GM19099 (cell line): ENCODE measurements around the gene ZAR1L.

Experiments
- POLR2A ChIP-seq: IDR thresholded peaks from 3 replicates; pipeline ENCODE4 v1.6.1; 2011; ENCODE audit warnings: low read depth; ENCODE audit not compliant: insufficient read length; ENCODE audit errors: extremely low read depth

Gene ZAR1L

GRCh38 chr13:32272021-32272683 lies 43.0 kb downstream of the ZAR1L start:
- no peak for TF ChIP-seq POLR2A

- TF ChIP-seq POLR2A: no peak
Observed at GRCh38 chr13:32267836-32268439, 47.2 kb downstream of the ZAR1L start.

GRCh38 chr13:32266130-32266529 lies 49.0 kb downstream of the ZAR1L start:
- TF ChIP-seq POLR2A: no peak

GRCh38 chr13:32265726-32266125 lies 49.4 kb downstream of the ZAR1L start:
- TF ChIP-seq POLR2A: no peak

GRCh38 chr13:32264407-32264806 lies 50.8 kb downstream of the ZAR1L start:
- TF ChIP-seq POLR2A: no peak

- no peak for TF ChIP-seq POLR2A
Observed at GRCh38 chr13:32262619-32263018, 52.5 kb downstream of the ZAR1L start.

- no peak for TF ChIP-seq POLR2A
Observed at GRCh38 chr13:32262165-32262564, 53.0 kb downstream of the ZAR1L start.

- no peak for TF ChIP-seq POLR2A
Observed at GRCh38 chr13:32261567-32261966, 53.6 kb downstream of the ZAR1L start.

- TF ChIP-seq POLR2A: no peak
Observed at GRCh38 chr13:32259116-32259515, 56.0 kb downstream of the ZAR1L start.

- no peak for TF ChIP-seq POLR2A
Observed at GRCh38 chr13:32257649-32258048, 57.5 kb downstream of the ZAR1L start.

GRCh38 chr13:32256243-32256642 lies 58.9 kb downstream of the ZAR1L start:
- TF ChIP-seq POLR2A: no peak

GRCh38 chr13:32255724-32256109 lies 59.4 kb downstream of the ZAR1L start:
- TF ChIP-seq POLR2A: no peak

GRCh38 chr13:32254916-32255723 lies 60.0 kb downstream of the ZAR1L start:
- no peak for TF ChIP-seq POLR2A

- no peak for TF ChIP-seq POLR2A
Observed at GRCh38 chr13:32254416-32254815, 60.7 kb downstream of the ZAR1L start.

GRCh38 chr13:32253911-32254399 lies 61.2 kb downstream of the ZAR1L start:
- no peak for TF ChIP-seq POLR2A
